Activated naive CD8-positive, alpha-beta T cell treated with anti-CD3 and anti-CD28 coated beads, Interleukin-2, amount 10 ng/mL, durations not matched to agents 7 days and 5 days (primary cell): ENCODE data around the gene IL17RB. TPM values are rescaled to one million over a fixed set of nuclear protein-coding genes. Genes with fewer than 3 reads are reported as not detected.

ENCODE experiments used
- ATAC-seq: fragments of 150-1000 bp; cut with Tn5 transposase; one replicate; pipeline ENCODE4 v1.10.0; 2021; ENCODE audit warnings: low read depth, moderate library complexity
- POLR2A ChIA-PET: fragments of 350-600 bp; sonication (Branson Sonifier 250); formaldehyde crosslinking; loops from one replicate; lab custom pipeline; 2021; ENCODE audit warnings: antibody characterized with exemption; lab: Charles Lee
- DNase-seq: peaks from one replicate; pipeline ENCODE4 v3.0.0; 2021
- H3K27ac Mint-ChIP-seq: one replicate; pipeline ENCODE4 v1.8.0; 2022; ENCODE audit warnings: mild to moderate bottlenecking, mixed read lengths
- H3K27me3 Mint-ChIP-seq: one replicate; pipeline ENCODE4 v1.8.0; 2022; ENCODE audit warnings: mild to moderate bottlenecking, moderate library complexity, mixed read lengths
- H3K36me3 Mint-ChIP-seq: one replicate; pipeline ENCODE4 v1.8.0; 2021; ENCODE audit warnings: mild to moderate bottlenecking, mixed read lengths
- H3K4me1 Mint-ChIP-seq: one replicate; pipeline ENCODE4 v1.8.0; 2021; ENCODE audit warnings: mixed read lengths
- H3K4me3 Mint-ChIP-seq: one replicate; pipeline ENCODE4 v1.8.0; 2022; ENCODE audit warnings: mild to moderate bottlenecking, moderate library complexity, mixed read lengths
- H3K9me3 Mint-ChIP-seq: one replicate; pipeline ENCODE4 v1.8.0; 2021; ENCODE audit warnings: mixed read lengths
- total RNA-seq, 2 experiments: library from RNA; stranded (reverse); gene quantifications; one replicate each; pipeline ENCODE4 v1.2.3, GENCODE V29; 2021

IL17RB gene
- under 1 TPM; 0.31 to 0.42 TPM for total RNA-seq

DNA sequence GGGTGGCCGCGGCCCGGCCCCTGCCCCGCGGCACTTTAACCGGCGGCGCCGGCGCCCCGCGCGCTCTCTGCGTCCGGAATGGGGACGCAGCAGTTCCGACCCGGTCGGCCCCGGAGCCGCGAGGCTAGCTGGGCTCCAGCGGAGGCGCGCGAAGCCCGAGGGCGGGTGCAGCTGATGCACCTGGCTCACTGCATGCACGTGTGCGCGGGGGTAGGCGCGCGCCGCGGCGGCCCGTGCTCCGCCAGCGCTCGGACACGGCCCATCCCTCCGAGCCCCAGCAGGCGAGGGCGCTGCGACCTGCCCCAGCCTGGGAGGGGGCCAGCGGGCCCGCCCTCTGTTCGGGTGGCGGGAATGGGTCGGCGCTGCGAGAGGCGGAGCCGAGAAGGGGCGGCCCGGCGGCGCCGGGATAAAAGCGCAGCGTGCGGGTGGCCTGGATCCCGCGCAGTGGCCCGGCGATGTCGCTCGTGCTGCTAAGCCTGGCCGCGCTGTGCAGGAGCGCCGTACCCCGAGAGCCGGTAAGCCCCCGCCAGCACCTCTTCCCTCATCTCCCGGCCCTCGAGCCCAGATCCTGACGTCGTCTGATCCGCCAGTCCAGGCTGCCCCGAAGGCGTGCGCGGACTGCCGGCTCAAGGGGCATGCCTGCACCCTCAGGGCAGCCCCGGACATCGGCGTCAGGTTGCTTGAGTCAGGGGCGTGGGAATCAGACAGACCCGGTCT lies at the start of gene IL17RB, which contains the start of gene CHDH:
Gene IL17RB (plus strand): TSS at position 435 of the 717 bp plus-strand sequence. CDS start 21 bp downstream, at position 456.
Gene CHDH (minus strand): TSS at position 286 of the 717 bp plus-strand sequence. CDS start 22,411 bp downstream, outside the sequence.
- Mint-ChIP-seq H3K27me3 (peaks cover 54% of the 10 kb centered on the region), H3K27ac (no peak within 1 kb of the TSS), H3K4me3 (peak within 1 kb of the TSS; percentile 50), H3K4me1 (no peaks in the 10 kb centered on the region), H3K9me3 (no peaks in the 10 kb centered on the region), H3K36me3 (no peaks in the 10 kb centered on the region)
- POLR2A ChIA-PET = no interaction called here
- DNase-seq (peak; percentile 43), ATAC-seq (peak; percentile 55)

GRCh38 chr3:53798144-53798543 lies 48.2 kb upstream of the IL17RB start:
- Mint-ChIP-seq H3K27me3 (peaks cover 11% of the 10 kb centered on the region), H3K36me3 (no peaks in the 10 kb centered on the region), H3K9me3 (no peaks in the 10 kb centered on the region), H3K4me1 (no peaks in the 10 kb centered on the region), H3K4me3 (no peak overlapping the region), H3K27ac (no peak overlapping the region)
- ATAC-seq = no peak
- POLR2A ChIA-PET = no interaction called here
- no peak for DNase-seq

DNA sequence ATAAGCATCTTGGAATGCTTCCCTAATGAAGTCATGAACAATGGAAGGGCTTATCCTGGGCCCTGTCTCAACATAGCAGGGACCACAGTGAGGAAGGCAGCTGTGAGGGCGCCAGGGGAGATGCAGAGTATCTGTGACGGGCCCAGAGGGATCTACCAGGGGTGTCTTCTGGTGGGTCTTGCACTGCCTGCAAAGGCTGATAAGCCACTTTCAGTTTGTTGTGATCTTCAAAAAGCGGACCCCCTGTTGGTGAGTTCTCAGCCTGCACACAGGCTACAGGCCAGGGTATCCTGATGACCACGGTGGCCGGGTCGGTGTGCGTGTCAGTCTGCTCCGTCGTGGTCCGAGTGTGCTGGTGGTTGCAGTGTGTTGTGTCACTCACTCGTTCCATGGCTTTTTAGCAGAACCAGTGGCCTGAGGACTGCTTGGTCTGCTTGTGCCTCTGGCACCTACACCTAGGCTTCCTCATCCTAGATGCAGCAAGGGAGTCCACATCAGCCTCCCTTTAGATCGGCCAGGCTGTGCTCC lies 47.0 kb upstream of the IL17RB start:
- Mint-ChIP-seq H3K4me1 (no peaks in the 10 kb centered on the region), H3K9me3 (no peaks in the 10 kb centered on the region), H3K4me3 (no peak overlapping the region), H3K36me3 (no peaks in the 10 kb centered on the region), H3K27me3 (peaks cover 11% of the 10 kb centered on the region), H3K27ac (no peak overlapping the region)
- POLR2A ChIA-PET = no interaction called here
- ATAC-seq = no peak
- no peak for DNase-seq

DNA sequence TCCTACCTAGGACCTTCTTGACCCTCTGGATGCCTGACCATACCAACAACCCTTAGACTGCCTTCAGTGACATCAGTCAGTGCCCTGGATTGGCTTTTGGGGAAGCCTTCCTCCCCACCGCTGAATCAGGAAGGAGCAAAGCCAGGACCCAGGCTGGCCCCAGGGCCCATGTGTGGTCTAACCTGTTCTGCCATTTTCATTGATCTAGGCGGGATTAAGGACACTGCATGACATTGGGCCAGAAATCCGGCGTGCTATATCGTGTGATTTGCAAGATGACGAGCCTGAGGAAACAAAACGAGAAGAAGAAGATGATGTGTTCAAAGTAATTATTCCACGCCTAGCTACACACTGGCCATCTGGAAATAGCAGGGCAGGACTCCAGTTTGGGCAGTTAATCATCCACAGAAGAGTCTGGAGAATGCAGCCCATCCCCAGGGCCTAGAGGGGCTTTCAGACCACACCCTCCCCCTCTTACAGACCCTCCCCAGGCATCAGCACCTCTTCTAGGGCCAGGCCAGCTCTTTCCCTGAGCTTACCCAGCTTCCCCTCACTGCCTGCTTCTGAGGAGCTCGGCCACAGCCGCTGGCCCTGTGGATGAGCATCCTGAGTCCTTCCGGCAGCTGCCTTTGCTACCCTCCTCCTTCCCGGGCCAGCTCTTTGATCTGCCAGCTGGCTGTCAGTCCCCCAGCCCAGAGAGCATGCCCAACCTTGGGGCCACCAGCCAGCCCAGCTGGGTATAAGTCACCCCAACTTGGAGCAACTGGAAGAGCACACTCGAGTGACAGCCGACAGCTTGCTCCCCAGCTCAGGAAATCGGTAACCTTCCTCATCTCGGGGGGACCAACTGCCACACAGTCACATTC lies 46.1 kb upstream of the IL17RB start:
- no peaks in the 10 kb centered on the region for H3K36me3 Mint-ChIP-seq
- ATAC-seq = no peak
- no peak for DNase-seq
- H3K4me3 Mint-ChIP-seq = no peak overlapping the region
- H3K27me3 Mint-ChIP-seq = peaks cover 9% of the 10 kb centered on the region
- POLR2A ChIA-PET = no interaction called here
- H3K4me1 Mint-ChIP-seq = no peaks in the 10 kb centered on the region
- H3K9me3 Mint-ChIP-seq = no peaks in the 10 kb centered on the region
- H3K27ac Mint-ChIP-seq = no peak overlapping the region

GRCh38 chr3:53801319-53801718 lies 45.0 kb upstream of the IL17RB start:
- POLR2A ChIA-PET = no interaction called here

GRCh38 chr3:53802256-53802880 lies 44.0 kb upstream of the IL17RB start:
- ATAC-seq (no peak), DNase-seq (no peak)
- Mint-ChIP-seq H3K9me3 (no peaks in the 10 kb centered on the region), H3K36me3 (no peaks in the 10 kb centered on the region), H3K27me3 (peaks cover 1% of the 10 kb centered on the region), H3K4me1 (no peaks in the 10 kb centered on the region), H3K27ac (no peak overlapping the region), H3K4me3 (no peak overlapping the region)
- POLR2A ChIA-PET = no interaction called here

More at GRCh38 chr3:53801319-53801718, 45.0 kb upstream of the IL17RB start:
- ATAC-seq (no peak), DNase-seq (no peak)
- Mint-ChIP-seq H3K36me3 (no peaks in the 10 kb centered on the region), H3K27me3 (peaks cover 6% of the 10 kb centered on the region), H3K9me3 (no peaks in the 10 kb centered on the region), H3K27ac (no peak overlapping the region), H3K4me1 (no peaks in the 10 kb centered on the region), H3K4me3 (no peak overlapping the region)

DNA sequence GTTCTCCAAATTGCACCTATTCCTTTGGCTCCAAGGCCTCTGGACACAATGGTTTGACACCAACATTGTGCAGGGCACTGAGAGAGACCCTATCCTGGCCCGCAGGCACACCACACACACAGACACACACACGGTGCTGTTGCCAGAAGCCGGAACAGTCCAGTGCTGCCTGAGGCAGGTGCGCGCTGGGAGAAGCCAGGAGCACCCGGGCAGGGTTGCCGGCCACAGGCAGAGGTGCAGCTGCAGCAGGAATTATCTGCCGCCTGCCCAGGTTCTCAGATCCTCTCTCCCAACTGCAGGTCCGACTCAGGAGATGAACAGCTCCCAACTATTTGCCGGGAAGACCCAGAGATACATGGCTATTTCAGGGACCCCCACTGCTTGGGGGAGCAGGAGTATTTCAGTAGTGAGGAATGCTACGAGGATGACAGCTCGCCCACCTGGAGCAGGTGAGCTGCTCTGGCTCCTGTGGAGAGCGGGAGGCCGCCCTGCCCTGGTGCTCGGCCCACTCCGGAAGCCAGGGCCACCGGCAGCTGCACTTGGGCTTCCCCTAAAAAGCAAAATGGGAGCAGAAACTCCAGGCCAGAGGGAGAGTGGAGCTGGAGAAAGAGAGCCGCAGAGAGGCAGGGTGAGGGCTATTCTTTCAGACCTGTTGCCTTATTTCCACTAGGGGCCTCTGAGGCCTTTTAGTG lies 43.1 kb upstream of the IL17RB start:
- no peaks in the 10 kb centered on the region for H3K4me1 Mint-ChIP-seq
- no peaks in the 10 kb centered on the region for H3K27me3 Mint-ChIP-seq
- H3K36me3 Mint-ChIP-seq = no peaks in the 10 kb centered on the region
- H3K9me3 Mint-ChIP-seq = no peaks in the 10 kb centered on the region
- POLR2A ChIA-PET = no interaction called here
- no peak overlapping the region for H3K27ac Mint-ChIP-seq
- DNase-seq (no peak), ATAC-seq (no peak)
- H3K4me3 Mint-ChIP-seq = no peak overlapping the region

DNA sequence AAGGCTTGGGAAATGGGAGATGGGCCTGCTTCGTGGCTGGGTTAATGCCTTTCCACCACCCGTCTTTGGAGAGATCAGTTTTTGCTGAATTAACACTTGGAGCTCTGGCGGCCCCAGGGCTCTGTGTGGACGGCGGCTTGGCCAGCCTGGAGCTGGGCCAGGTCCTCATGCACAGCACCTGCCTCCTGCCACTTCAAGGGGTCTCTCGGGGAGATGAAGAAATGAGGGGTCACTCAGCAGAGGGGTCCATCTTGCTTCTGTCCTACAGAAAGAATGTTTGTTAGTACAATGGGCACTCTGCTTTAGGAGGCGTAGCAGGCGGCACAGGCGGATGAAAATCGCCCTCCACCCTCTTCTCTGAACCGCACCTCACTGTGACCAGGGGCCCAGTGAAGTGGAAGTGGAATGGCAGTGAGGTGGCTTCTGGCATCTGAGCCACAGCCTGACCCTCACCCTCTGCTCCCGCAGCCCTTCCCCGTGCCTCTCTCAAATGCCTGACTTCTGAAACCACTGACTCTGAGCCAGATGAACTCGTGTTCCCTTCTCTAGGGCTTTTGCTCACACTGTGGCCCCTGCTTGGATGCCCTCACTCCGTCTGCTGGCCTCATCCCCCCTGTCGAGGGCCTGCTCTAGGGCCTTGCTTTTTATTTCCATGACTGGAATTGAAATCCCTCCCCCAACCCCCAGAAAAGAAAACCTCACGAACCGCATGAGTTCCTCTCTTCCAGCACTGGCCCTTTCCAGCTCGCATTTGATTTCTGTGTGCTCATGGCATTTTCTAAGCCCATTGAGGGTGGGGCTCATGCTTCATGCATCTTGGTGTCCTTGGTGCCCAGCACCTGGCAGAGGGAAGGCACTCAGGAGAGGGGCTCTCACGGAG lies 42.3 kb upstream of the IL17RB start:
- H3K4me1 Mint-ChIP-seq = no peaks in the 10 kb centered on the region
- H3K27me3 Mint-ChIP-seq = no peaks in the 10 kb centered on the region
- no peaks in the 10 kb centered on the region for H3K36me3 Mint-ChIP-seq
- no peak overlapping the region for H3K27ac Mint-ChIP-seq
- H3K9me3 Mint-ChIP-seq = no peaks in the 10 kb centered on the region
- DNase-seq (no peak), ATAC-seq (no peak)
- no peak overlapping the region for H3K4me3 Mint-ChIP-seq
- POLR2A ChIA-PET = no interaction called here

DNA sequence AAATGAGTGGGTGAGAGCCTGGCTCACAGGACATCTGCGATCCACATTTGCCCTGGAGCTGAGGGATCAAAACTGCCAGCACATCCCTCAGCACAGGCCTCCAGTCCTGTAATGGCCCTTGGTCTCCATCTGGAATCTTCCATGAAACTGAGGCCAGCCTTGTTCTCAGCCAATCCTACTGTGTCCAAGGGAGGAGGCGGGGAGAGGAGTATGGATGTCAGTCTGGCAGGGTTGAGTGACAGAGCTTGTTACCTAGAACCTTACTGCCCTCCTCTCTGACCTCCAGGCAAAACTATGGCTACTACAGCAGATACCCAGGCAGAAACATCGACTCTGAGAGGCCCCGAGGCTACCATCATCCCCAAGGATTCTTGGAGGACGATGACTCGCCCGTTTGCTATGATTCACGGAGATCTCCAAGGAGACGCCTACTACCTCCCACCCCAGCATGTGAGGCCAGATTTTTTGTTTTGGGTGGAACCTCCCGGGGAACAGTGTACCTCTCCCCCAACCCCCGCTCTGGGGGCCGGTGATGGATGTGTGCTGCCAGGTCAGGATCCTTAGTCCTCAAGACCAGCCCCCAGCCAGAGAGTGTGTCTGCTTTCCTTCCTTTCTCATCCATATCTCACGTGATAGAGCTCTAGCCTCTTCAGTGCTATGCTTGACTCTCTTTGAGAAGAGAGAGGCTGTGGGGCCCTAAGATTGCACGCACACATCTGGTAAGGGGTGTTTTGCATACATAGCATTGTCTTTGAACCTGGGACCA lies 41.5 kb upstream of the IL17RB start:
- H3K4me3 Mint-ChIP-seq = no peak overlapping the region
- no peaks in the 10 kb centered on the region for H3K36me3 Mint-ChIP-seq
- H3K27ac Mint-ChIP-seq = no peak overlapping the region
- POLR2A ChIA-PET = no interaction called here
- DNase-seq (no peak), ATAC-seq (no peak)
- H3K9me3 Mint-ChIP-seq = no peaks in the 10 kb centered on the region
- no peaks in the 10 kb centered on the region for H3K27me3 Mint-ChIP-seq
- H3K4me1 Mint-ChIP-seq = no peaks in the 10 kb centered on the region

DNA sequence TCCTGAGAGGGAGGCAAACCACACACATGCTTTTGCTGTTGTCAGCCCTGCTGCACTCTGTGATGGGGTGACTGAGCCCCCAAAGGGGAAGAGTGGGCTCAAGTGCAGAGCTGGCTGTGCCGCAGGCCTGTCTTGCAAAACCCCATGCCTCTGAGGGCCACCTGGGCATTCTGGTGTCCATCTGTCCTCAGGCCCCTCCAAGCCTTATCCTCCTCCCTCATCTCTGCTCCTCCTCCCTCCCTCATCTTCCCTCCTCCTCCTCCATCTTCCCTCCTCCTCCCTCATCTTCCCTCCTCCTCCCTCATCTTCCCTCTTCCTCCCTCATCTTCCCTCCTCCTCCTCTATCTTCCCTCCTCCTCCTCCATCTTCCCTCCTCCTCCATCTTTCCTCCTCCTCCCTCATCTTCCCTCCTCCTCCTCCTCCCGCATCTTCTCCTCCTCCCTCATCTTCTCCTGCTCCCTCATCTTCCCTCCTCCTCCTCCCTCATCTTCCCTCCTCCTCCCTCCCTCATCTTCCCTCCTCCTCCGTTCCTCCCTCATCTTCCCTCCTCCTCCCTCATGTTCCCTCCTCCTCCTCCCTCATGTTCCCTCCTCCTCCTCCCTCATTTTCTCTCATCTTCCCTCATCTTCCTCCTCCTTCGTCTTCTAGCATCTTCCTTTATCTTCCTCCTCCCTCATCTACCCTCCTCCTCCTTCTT lies 40.8 kb upstream of the IL17RB start:
- no peaks in the 10 kb centered on the region for H3K9me3 Mint-ChIP-seq
- no peaks in the 10 kb centered on the region for H3K36me3 Mint-ChIP-seq
- no peaks in the 10 kb centered on the region for H3K4me1 Mint-ChIP-seq
- POLR2A ChIA-PET = no interaction called here
- H3K27ac Mint-ChIP-seq = no peak overlapping the region
- no peaks in the 10 kb centered on the region for H3K27me3 Mint-ChIP-seq
- ATAC-seq (no peak), DNase-seq (no peak)
- H3K4me3 Mint-ChIP-seq = no peak overlapping the region
